ENCODE data around the gene SSTR1.
"Not testable (repeated sequence)": the region's sequence is repeated elsewhere in the genome, so short reads cannot be mapped to it uniquely, and the experiment has no call there.

DNA sequence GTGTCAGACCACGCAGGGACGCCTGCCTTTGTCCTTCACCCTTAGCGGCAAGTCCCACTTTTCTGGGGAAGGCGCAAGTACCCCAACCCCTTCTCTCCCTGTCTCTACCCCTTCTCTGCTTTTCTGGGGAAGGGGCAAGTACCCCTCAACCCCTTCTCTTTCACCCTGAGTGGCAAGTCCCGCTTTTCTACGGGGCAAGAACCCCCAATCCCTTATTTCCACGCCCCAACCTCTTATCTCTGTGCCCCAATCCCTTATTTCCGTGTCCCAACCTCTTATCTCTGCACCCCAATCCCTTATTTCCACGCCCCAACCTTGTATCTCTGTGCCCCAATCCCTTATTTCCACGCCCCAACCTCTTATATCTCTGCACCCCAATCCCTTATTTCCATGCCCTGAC lies 16.2 kb upstream of the SSTR1 start:
- not testable (repeated sequence) for TF ChIP-seq CTCF (IDR thresholded peaks at IDR 0.05; ENCODE audit: insufficient read depth, low read depth, low read length); EZH2 (IDR thresholded peaks at IDR 0.05; ENCODE audit: insufficient read depth, low read length)

All from astrocyte (in vitro differentiated cells and primary cell).